ENCODE results near the gene CD164L2.

CD164L2 gene

GRCh38 chr1:27360159-27361043 is 22.7 kb downstream of the CD164L2 start:
- Histone ChIP-seq H3K4me3 (IDR thresholded peaks at IDR 0.05; ENCODE audit: insufficient read depth, low read depth, low read length) (no peak overlapping the region), H3K36me3 (ENCODE audit: insufficient read depth) (no peaks in the 10 kb centered on the region), H4K20me1 (ENCODE audit: insufficient read depth) (no peaks in the 10 kb centered on the region), H3K79me2 (ENCODE audit: insufficient read depth, low read depth) (no peaks in the 10 kb centered on the region), H3K27ac (no peak overlapping the region), H3K9ac (no peak overlapping the region), H3K27me3 (ENCODE audit: insufficient read depth, low read depth) (no peaks in the 10 kb centered on the region), H2AFZ (ENCODE audit: low read depth) (no peak overlapping the region), H3K4me2 (no peak overlapping the region), H3K4me1 (ENCODE audit: low read depth, poor library complexity, severe bottlenecking) (peaks cover 12% of the 10 kb centered on the region)
- TF ChIP-seq CTCF (conservative IDR thresholded peaks at IDR 0.05; ENCODE audit: low read depth, low read length), result no peak

- H3K36me3 ChIP-seq (ENCODE audit: insufficient read depth), result no peaks in the 10 kb centered on the region
- H3K79me2 ChIP-seq (ENCODE audit: insufficient read depth, low read depth), result no peaks in the 10 kb centered on the region
- H3K4me1 ChIP-seq (ENCODE audit: low read depth, poor library complexity, severe bottlenecking), result peaks cover 7% of the 10 kb centered on the region
- no peak overlapping the region for H3K27ac ChIP-seq
- no peak overlapping the region for H2AFZ ChIP-seq (ENCODE audit: low read depth)
- TF ChIP-seq CTCF (conservative IDR thresholded peaks at IDR 0.05; ENCODE audit: low read depth, low read length), result no peak
- no peak overlapping the region for H3K9ac ChIP-seq
- H3K4me3 ChIP-seq (IDR thresholded peaks at IDR 0.05; ENCODE audit: insufficient read depth, low read depth, low read length), result no peak overlapping the region
- no peaks in the 10 kb centered on the region for H3K27me3 ChIP-seq (ENCODE audit: insufficient read depth, low read depth)
- no peak overlapping the region for H3K4me2 ChIP-seq
- no peaks in the 10 kb centered on the region for H4K20me1 ChIP-seq (ENCODE audit: insufficient read depth)
Observed at GRCh38 chr1:27359822-27360158, 23.3 kb downstream of the CD164L2 start.

- Histone ChIP-seq H3K27me3 (ENCODE audit: insufficient read depth, low read depth) (no peaks in the 10 kb centered on the region), H3K4me1 (ENCODE audit: low read depth, poor library complexity, severe bottlenecking) (peaks cover 7% of the 10 kb centered on the region), H3K36me3 (ENCODE audit: insufficient read depth) (no peaks in the 10 kb centered on the region), H3K4me3 (IDR thresholded peaks at IDR 0.05; ENCODE audit: insufficient read depth, low read depth, low read length) (no peak overlapping the region), H3K79me2 (ENCODE audit: insufficient read depth, low read depth) (no peaks in the 10 kb centered on the region), H2AFZ (ENCODE audit: low read depth) (no peak overlapping the region), H4K20me1 (ENCODE audit: insufficient read depth) (no peaks in the 10 kb centered on the region), H3K9ac (no peak overlapping the region), H3K4me2 (no peak overlapping the region), H3K27ac (no peak overlapping the region)
- no peak for TF ChIP-seq CTCF (conservative IDR thresholded peaks at IDR 0.05; ENCODE audit: low read depth, low read length)
Observed at GRCh38 chr1:27358928-27359313, 24.2 kb downstream of the CD164L2 start.

GRCh38 chr1:27358038-27358927 is 24.9 kb downstream of the CD164L2 start:
- no peaks in the 10 kb centered on the region for H3K79me2 ChIP-seq (ENCODE audit: insufficient read depth, low read depth)
- no peaks in the 10 kb centered on the region for H3K36me3 ChIP-seq (ENCODE audit: insufficient read depth)
- H4K20me1 ChIP-seq (ENCODE audit: insufficient read depth), result no peaks in the 10 kb centered on the region
- H3K27me3 ChIP-seq (ENCODE audit: insufficient read depth, low read depth), result no peaks in the 10 kb centered on the region
- H3K9ac ChIP-seq, result no peak overlapping the region
- H3K4me1 ChIP-seq (ENCODE audit: low read depth, poor library complexity, severe bottlenecking), result peaks cover 7% of the 10 kb centered on the region
- no peak overlapping the region; the same call in 1 of the 2 replicates for H2AFZ ChIP-seq (ENCODE audit: low read depth)
- H3K27ac ChIP-seq, result no peak overlapping the region
- no peak overlapping the region for H3K4me3 ChIP-seq (IDR thresholded peaks at IDR 0.05; ENCODE audit: insufficient read depth, low read depth, low read length)
- peak overlapping the region; percentile 79; the same call in 1 of the 2 replicates for H3K4me2 ChIP-seq
- TF ChIP-seq CTCF (conservative IDR thresholded peaks at IDR 0.05; ENCODE audit: low read depth, low read length), result no peak

Measured in KMS-11 (cell line).